ENCODE data around the gene HARS1. TPM values are rescaled to one million over a fixed set of nuclear protein-coding genes. Genes with fewer than 3 reads are reported as not detected.
A peak's percentile ranks its signal among the peaks of the same experiment; 100 is the strongest.

Gene HARS1, protein sequence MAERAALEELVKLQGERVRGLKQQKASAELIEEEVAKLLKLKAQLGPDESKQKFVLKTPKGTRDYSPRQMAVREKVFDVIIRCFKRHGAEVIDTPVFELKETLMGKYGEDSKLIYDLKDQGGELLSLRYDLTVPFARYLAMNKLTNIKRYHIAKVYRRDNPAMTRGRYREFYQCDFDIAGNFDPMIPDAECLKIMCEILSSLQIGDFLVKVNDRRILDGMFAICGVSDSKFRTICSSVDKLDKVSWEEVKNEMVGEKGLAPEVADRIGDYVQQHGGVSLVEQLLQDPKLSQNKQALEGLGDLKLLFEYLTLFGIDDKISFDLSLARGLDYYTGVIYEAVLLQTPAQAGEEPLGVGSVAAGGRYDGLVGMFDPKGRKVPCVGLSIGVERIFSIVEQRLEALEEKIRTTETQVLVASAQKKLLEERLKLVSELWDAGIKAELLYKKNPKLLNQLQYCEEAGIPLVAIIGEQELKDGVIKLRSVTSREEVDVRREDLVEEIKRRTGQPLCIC
- 76.4 TPM for total RNA-seq (2021; ENCODE audit: unreplicated experiment)
- 81.5 TPM for polyA plus RNA-seq (2012; ENCODE audit: insufficient read length)
- percentile 80 among the genes with signal in this experiment for Bru-seq, nascent RNA
- percentile 90 among the genes with signal in this experiment for BruChase-seq, experiment 1, labeled RNA remaining after a 2-hour chase
- BruChase-seq, experiment 2, labeled RNA remaining after a 6-hour chase, result percentile 90 among the genes with signal in this experiment
- long read RNA-seq, transcript HARS-205 (13 exons, 1,896 nt), result minor isoform, 5 of 151 reads
- long read RNA-seq, transcript HARS-215 (13 exons, 1,945 nt), result major isoform, 111 of 151 reads
- long read RNA-seq, partial matches to known transcripts, result 17 of 151 reads
- long read RNA-seq, other reads (novel, unspliced or antisense), result 11 of 151 reads

DNA sequence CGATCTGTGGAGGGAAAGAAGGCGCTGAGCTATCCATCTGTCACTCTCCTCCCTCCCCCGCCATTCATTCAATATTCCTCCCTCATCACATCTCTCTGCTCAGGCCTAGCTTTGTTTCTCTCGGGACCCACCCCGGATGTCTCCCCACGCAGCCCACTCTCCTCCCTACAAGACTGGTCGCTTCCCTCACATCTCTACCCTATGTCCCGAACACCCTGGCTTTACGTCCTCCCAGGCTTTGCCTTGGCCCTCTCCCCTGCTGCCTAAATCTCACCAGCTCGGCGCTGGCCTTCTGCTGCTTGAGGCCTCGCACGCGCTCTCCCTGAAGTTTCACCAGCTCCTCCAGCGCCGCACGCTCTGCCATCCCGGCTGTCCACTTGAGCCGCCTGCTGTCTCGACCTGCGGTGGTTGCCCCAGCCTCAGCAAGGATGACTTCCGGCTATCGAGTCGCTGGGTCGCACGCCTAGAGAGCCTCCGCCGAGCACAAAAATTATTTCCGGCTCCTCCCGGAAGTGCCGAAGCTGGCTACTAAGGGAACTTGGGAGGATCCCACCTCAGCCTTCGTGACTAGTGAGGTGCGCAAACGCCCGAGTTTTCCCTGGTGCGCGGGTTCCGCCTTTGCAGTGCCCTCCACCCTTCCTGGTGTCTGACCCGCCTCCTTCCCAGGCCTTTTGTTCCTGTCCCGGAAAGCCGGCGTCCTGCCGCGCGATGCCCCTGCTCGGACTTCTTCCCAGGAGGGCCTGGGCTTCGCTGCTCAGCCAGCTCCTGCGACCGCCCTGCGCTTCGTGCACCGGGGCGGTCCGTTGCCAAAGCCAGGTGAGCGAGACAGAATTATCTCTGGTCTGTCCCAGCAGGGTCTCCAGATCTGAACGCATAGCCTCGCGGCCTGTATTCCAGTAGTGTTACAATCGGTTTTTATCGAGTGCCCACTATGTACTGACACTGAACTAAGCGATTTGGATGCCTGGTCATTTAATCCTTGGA is at the start of gene HARS1, which contains the start of gene HARS2:
Gene HARS1 (minus strand): TSS at position 430 of the 984 bp plus-strand sequence. CDS start 66 bp downstream, at position 364.
Gene HARS2 (plus strand): TSS at position 515 of the 984 bp plus-strand sequence. CDS start 194 bp downstream, at position 709.
- in situ Hi-C loops (cut with HindIII; ENCODE audit: low pct_unique_long_range_greater_than_20kb, low sequenced_read_pairs) (no loop called here), intact Hi-C loops (cut with micrococcal nuclease; ENCODE audit: unreplicated experiment) (no loop called here)
- H3K27me3 ChIP-seq (ENCODE audit: control insufficient read depth, insufficient read depth, low read length), result no peaks in the 10 kb centered on the region
- peaks cover 40% of the 10 kb centered on the region for H3K36me3 ChIP-seq (ENCODE audit: control insufficient read depth, insufficient read depth, low read length)
- BruUV-seq (replicated peaks), result no TSS peak
- ChIA-PET CTCF (interaction anchor here (0.6 kb wide), 1 partner anchor 9 kb away, joined by 3 read pairs; the partner anchor contains the start of gene ZMAT2), POLR2A (interaction anchor here (0.6 to 1.0 kb wide), 4 partner anchors 7 to 20 kb away, joined by 3 to 4 read pairs (median 3); no protein-coding TSS in a partner anchor)
- DNase-seq (ENCODE audit: low read depth, low spot score) (peak; percentile 80), ATAC-seq (peak; percentile 99)
- TF ChIP-seq TCF7L2 (IDR thresholded peaks at IDR 0.05; ENCODE audit: low read depth, low read length) (no peak; the same call in 1 of the 2 replicates), SIN3A (IDR thresholded peaks at IDR 0.05; ENCODE audit: borderline replicate concordance, insufficient read depth, low read depth, low read length) (peak; percentile 84; the same call in 1 of the 2 replicates), POLR2AphosphoS5 (IDR thresholded peaks at IDR 0.05; ENCODE audit: low read depth, low read length) (peak; percentile 93)
- TF ChIP-seq, protein P1, sequence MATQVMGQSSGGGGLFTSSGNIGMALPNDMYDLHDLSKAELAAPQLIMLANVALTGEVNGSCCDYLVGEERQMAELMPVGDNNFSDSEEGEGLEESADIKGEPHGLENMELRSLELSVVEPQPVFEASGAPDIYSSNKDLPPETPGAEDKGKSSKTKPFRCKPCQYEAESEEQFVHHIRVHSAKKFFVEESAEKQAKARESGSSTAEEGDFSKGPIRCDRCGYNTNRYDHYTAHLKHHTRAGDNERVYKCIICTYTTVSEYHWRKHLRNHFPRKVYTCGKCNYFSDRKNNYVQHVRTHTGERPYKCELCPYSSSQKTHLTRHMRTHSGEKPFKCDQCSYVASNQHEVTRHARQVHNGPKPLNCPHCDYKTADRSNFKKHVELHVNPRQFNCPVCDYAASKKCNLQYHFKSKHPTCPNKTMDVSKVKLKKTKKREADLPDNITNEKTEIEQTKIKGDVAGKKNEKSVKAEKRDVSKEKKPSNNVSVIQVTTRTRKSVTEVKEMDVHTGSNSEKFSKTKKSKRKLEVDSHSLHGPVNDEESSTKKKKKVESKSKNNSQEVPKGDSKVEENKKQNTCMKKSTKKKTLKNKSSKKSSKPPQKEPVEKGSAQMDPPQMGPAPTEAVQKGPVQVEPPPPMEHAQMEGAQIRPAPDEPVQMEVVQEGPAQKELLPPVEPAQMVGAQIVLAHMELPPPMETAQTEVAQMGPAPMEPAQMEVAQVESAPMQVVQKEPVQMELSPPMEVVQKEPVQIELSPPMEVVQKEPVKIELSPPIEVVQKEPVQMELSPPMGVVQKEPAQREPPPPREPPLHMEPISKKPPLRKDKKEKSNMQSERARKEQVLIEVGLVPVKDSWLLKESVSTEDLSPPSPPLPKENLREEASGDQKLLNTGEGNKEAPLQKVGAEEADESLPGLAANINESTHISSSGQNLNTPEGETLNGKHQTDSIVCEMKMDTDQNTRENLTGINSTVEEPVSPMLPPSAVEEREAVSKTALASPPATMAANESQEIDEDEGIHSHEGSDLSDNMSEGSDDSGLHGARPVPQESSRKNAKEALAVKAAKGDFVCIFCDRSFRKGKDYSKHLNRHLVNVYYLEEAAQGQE (IDR thresholded peaks at IDR 0.05; ENCODE audit: insufficient read depth in 1 of 2, low read depth in 2 of 2, low read length in 1 of 2), result no peak
- TF ChIP-seq, protein P2, sequence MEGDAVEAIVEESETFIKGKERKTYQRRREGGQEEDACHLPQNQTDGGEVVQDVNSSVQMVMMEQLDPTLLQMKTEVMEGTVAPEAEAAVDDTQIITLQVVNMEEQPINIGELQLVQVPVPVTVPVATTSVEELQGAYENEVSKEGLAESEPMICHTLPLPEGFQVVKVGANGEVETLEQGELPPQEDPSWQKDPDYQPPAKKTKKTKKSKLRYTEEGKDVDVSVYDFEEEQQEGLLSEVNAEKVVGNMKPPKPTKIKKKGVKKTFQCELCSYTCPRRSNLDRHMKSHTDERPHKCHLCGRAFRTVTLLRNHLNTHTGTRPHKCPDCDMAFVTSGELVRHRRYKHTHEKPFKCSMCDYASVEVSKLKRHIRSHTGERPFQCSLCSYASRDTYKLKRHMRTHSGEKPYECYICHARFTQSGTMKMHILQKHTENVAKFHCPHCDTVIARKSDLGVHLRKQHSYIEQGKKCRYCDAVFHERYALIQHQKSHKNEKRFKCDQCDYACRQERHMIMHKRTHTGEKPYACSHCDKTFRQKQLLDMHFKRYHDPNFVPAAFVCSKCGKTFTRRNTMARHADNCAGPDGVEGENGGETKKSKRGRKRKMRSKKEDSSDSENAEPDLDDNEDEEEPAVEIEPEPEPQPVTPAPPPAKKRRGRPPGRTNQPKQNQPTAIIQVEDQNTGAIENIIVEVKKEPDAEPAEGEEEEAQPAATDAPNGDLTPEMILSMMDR (IDR thresholded peaks at IDR 0.05), result no peak
- H3K27ac ChIP-seq (ENCODE audit: low read length), result peak within 1 kb of the TSS; percentile 94
- peaks cover 3% of the 10 kb centered on the region for H3K4me1 ChIP-seq (ENCODE audit: control insufficient read depth, insufficient read depth, low read length)
- H3K4me3 ChIP-seq (ENCODE audit: low read depth in 2 of 2, low read length in 2 of 2), result peak within 1 kb of the TSS; percentile 86 to 98
- no peaks in the 10 kb centered on the region for H3K9me3 ChIP-seq (ENCODE audit: control insufficient read depth, insufficient read depth, low read depth, low read length)

DNA sequence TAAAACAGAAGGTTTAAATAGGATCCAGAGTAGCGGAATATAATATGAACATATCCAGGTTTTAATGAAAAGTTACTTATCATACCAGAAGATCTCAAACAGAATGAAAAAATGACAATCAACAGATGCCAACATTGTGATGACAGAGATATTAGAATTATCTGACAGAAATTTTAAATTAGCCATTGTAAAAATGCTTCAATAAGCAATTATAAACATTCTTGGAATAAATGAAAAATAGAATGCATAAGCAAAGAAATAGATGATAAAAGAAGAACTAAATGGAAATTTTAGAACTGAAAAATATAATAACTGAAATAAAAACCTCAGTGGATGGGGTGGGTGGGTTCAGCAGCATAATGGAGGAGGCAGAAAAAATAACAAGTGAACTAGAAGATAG is 46.3 kb upstream of the HARS1 start:
- Histone ChIP-seq H3K27me3 (ENCODE audit: control insufficient read depth, insufficient read depth, low read length) (no peaks in the 10 kb centered on the region; the same call in 1 of the 2 replicates), H3K27ac (ENCODE audit: low read length) (no peak overlapping the region), H3K9me3 (ENCODE audit: control insufficient read depth, insufficient read depth, low read depth, low read length) (peaks cover 3% of the 10 kb centered on the region; the same call in 1 of the 2 replicates), H3K4me3 (ENCODE audit: low read depth in 2 of 2, low read length in 2 of 2) (no peak overlapping the region), H3K4me1 (ENCODE audit: control insufficient read depth, insufficient read depth, low read length) (no peaks in the 10 kb centered on the region), H3K36me3 (ENCODE audit: control insufficient read depth, insufficient read depth, low read length) (no peaks in the 10 kb centered on the region)
- ChIA-PET POLR2A (no interaction called here), CTCF (no interaction called here)
- no TSS peak for BruUV-seq (replicated peaks)
- no peak for ATAC-seq
- TF ChIP-seq, protein P1 (IDR thresholded peaks at IDR 0.05; ENCODE audit: insufficient read depth in 1 of 2, low read depth in 2 of 2, low read length in 1 of 2), result no peak
- TF ChIP-seq POLR2AphosphoS5 (IDR thresholded peaks at IDR 0.05; ENCODE audit: low read depth, low read length) (no peak), TCF7L2 (IDR thresholded peaks at IDR 0.05; ENCODE audit: low read depth, low read length) (no peak), SIN3A (IDR thresholded peaks at IDR 0.05; ENCODE audit: borderline replicate concordance, insufficient read depth, low read depth, low read length) (no peak)
- TF ChIP-seq, protein P2 (IDR thresholded peaks at IDR 0.05), result no peak
- in situ Hi-C loops (cut with HindIII; ENCODE audit: low pct_unique_long_range_greater_than_20kb, low sequenced_read_pairs), result no loop called here
- intact Hi-C loops (cut with micrococcal nuclease; ENCODE audit: unreplicated experiment), result no loop called here
- DNase-seq (ENCODE audit: low read depth, low spot score), result no peak
